A549 (cell line): ENCODE results near the gene CAMK2N2. TPM values are rescaled to one million over a fixed set of nuclear protein-coding genes. Genes with fewer than 3 reads are reported as not detected.

Experiments used
- ATAC-seq, 2 experiments: fragments of 200-7000 bp in 1 of 2; fragments of >200 bp in 1 of 2; cut with Nextera tagmentation in 1 of 2; cut with Tn5 transposase in 1 of 2; 3 replicates each; pipeline versions ENCODE4 v1.8.0 to v1.9.1; 2018 to 2020; ENCODE audit warnings: mild to moderate bottlenecking in 1 of 2, moderate library complexity in 1 of 2
- CTCF ChIA-PET: fragments of 300-600 bp; sonication (Branson Sonifier 250); formaldehyde crosslinking; extraction: SDS; loops from one replicate; lab custom pipeline; 2021; ENCODE audit warnings: antibody characterized with exemption, inconsistent platforms; lab: Yijun Ruan, JAX
- POLR2A ChIA-PET: fragments of 350-600 bp; formaldehyde crosslinking; extraction: SDS; loops from one replicate; lab custom pipeline; 2021; ENCODE audit warnings: antibody characterized with exemption, inconsistent platforms; lab: Yijun Ruan, JAX
- DNase-seq, 2 experiments: peaks; one replicate each; pipeline versions ENCODE4 v3.0.0 to v3.0.0-alpha.2; 2011 to 2016; ENCODE audit warnings: low read depth in 1 of 2, low spot score in 1 of 2
- FAIRE-seq: peaks from 2 replicates; lab custom pipeline; 2011; peaks lifted over from hg19 to GRCh38; lab: Jason Lieb, UNC
- H3K27ac ChIP-seq, 2 experiments: fragments of >200 bp; sonication (Bioruptor Twin); formaldehyde crosslinking; 3 replicates each; pipeline ENCODE4 v1.5.1; 2016 to 2017
- H3K4me1 ChIP-seq: fragments of >200 bp; sonication (Bioruptor Twin); formaldehyde crosslinking; 3 replicates; pipeline ENCODE4 v1.6.1; 2016
- H3K4me2 ChIP-seq: fragments of >200 bp; sonication (Bioruptor Twin); formaldehyde crosslinking; 3 replicates; pipeline ENCODE4 v1.6.1; 2016
- H3K4me3 ChIP-seq: fragments of >200 bp; sonication (Bioruptor Twin); formaldehyde crosslinking; 3 replicates; pipeline ENCODE4 v1.5.1; 2016
- H3K9me3 ChIP-seq: fragments of >200 bp; sonication (Bioruptor Twin); formaldehyde crosslinking; 3 replicates; pipeline ENCODE4 v1.6.1; 2016
- BCL3 ChIP-seq: fragments of >200 bp; sonication (Bioruptor Twin); formaldehyde crosslinking; IDR thresholded peaks from 3 replicates; pipeline ENCODE4 v1.6.1; 2016
- CBX2 ChIP-seq: fragments of 200-600 bp; sonication (generic); IDR thresholded peaks from 2 replicates; pipeline ENCODE4 v1.6.1; 2016; ENCODE audit warnings: low read depth, mild to moderate bottlenecking, borderline replicate concordance
- CHD2 ChIP-seq: fragments of 150-350 bp; IDR thresholded peaks from 2 replicates; pipeline ENCODE4 v1.6.1; 2014; ENCODE audit warnings: low read length; ENCODE audit not compliant: partially characterized antibody
- CHD4 ChIP-seq: fragments of 200-600 bp; sonication (generic); IDR thresholded peaks from 2 replicates; pipeline ENCODE4 v1.6.1; 2016; ENCODE audit warnings: antibody characterized with exemption, mild to moderate bottlenecking, borderline replicate concordance
- E2F6 ChIP-seq: IDR thresholded peaks from 2 replicates; pipeline ENCODE4 v1.6.1; 2012; ENCODE audit warnings: low read depth, borderline replicate concordance
- EHF ChIP-seq: fragments of 250-450 bp; sonication (Bioruptor Pico); IDR thresholded peaks from 2 replicates; pipeline ENCODE4 v1.5.0; 2020; ENCODE audit warnings: mild to moderate bottlenecking
- ESRRA ChIP-seq: fragments of 150-350 bp; IDR thresholded peaks from 2 replicates; pipeline ENCODE4 v1.6.1; 2014; ENCODE audit warnings: mild to moderate bottlenecking, low read length, borderline replicate concordance
- FOSL2 ChIP-seq, 2 experiments: fragments of 450-650 bp in 1 of 2; fragments of >200 bp in 1 of 2; sonication (Bioruptor Twin) in 1 of 2; formaldehyde crosslinking; IDR thresholded peaks; 2 replicates each; pipeline versions ENCODE4 v1.5.0 to v1.6.1; 2016 to 2020; ENCODE audit warnings: mild to moderate bottlenecking in 1 of 2, moderate library complexity in 1 of 2
- HEYL ChIP-seq: fragments of 250-450 bp; sonication (Bioruptor Pico); IDR thresholded peaks from 2 replicates; pipeline ENCODE4 v1.8.0; 2021; ENCODE audit warnings: mild to moderate bottlenecking, moderate library complexity
- HOXB13 ChIP-seq: fragments of 250-450 bp; sonication (Bioruptor Pico); IDR thresholded peaks from 2 replicates; pipeline ENCODE4 v1.5.0; 2020; ENCODE audit warnings: low read depth, mild to moderate bottlenecking, moderate library complexity
- KDM1A ChIP-seq: fragments of 200-600 bp; sonication (generic); IDR thresholded peaks from 2 replicates; pipeline ENCODE4 v1.6.1; 2016; ENCODE audit warnings: low read depth, mild to moderate bottlenecking
- MAZ ChIP-seq: fragments of 150-350 bp; IDR thresholded peaks from 2 replicates; pipeline ENCODE4 v1.6.1; 2014; ENCODE audit warnings: antibody characterized with exemption, low read depth, low read length, borderline replicate concordance
- NR3C1 ChIP-seq: fragments of >200 bp; sonication (Bioruptor Twin); formaldehyde crosslinking; IDR thresholded peaks from 3 replicates; pipeline ENCODE4 v1.6.1; 2017
- TP53 ChIP-seq: fragments of 250-450 bp; sonication (Bioruptor Pico); IDR thresholded peaks from 2 replicates; pipeline ENCODE4 v1.5.0; 2021; ENCODE audit warnings: mild to moderate bottlenecking, moderate library complexity
- ZC3H11A ChIP-seq: fragments of 450-650 bp; IDR thresholded peaks from 2 replicates; pipeline ENCODE4 v1.6.1; 2014; ENCODE audit warnings: antibody characterized with exemption, mild to moderate bottlenecking
- ZSCAN20 ChIP-seq: fragments of 250-450 bp; sonication (Bioruptor Pico); IDR thresholded peaks from 2 replicates; pipeline ENCODE4 v1.8.0; 2022; ENCODE audit warnings: mild to moderate bottlenecking, moderate library complexity
- WGBS: methylation state at CpG from one replicate; pipeline ENCODE4 v1.1.6; 2017; ENCODE audit errors: missing lambda C conversion rate; 5-methylcytosine and 5-hydroxymethylcytosine counted together
- polyA plus RNA-seq, 4 experiments: library from polyadenylated mRNA; depleted of rRNA in 3 of 4; stranded (reverse); fragments of >200 nt; fragmentation: RNase III in 1 of 4; extraction: RNeasy Plus Mini Kit Qiagen cat#74134 plus additional on column Dnase treatment in 1 of 4; gene quantifications; 2 replicates in 3 of 4; 3 replicates in 1 of 4; pipeline ENCODE4 v1.2.3, GENCODE V29; 2011 to 2017
- small RNA-seq, 6 experiments: library from RNA; depleted of rRNA; stranded (forward); fragments of <200 nt; gene quantifications; one replicate each; pipeline ENCODE3, GENCODE V24; 2012
- TF ChIP-seq, protein P1 (sequence below): IDR thresholded peaks from 2 replicates; pipeline ENCODE4 v1.6.1; 2012

CAMK2N2 gene
- polyA plus RNA-seq, 2 of the 4 experiments (the other 2 are of a cell fraction) = 0.05 to 0.71 TPM

GRCh38 chr3:184211297-184211696 lies 50.1 kb downstream of the CAMK2N2 start:
- DNase-seq = no peak
- H3K4me3 ChIP-seq = no peak overlapping the region
- 41% methylated on average over 5 of the region's 5 CpGs for WGBS
- H3K9me3 ChIP-seq = no peaks in the 10 kb centered on the region
- no peaks in the 10 kb centered on the region for H3K4me1 ChIP-seq
- no peak for FAIRE-seq
- no peak for ATAC-seq
- CTCF ChIA-PET = interaction anchor here (1.3 to 2.4 kb wide), 2 partner anchors 17 to 39 kb away, joined by 3 to 10 read pairs; no protein-coding TSS in a partner anchor
- TF ChIP-seq, protein P1, sequence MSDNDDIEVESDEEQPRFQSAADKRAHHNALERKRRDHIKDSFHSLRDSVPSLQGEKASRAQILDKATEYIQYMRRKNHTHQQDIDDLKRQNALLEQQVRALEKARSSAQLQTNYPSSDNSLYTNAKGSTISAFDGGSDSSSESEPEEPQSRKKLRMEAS = no peak
- TF ChIP-seq BCL3 (no peak), ESRRA (no peak), E2F6 (no peak), HEYL (no peak), CBX2 (no peak), EHF (CRISPR knock-in tag) (no peak), CHD2 (no peak), CHD4 (no peak), FOSL2 (IDR thresholded peaks at IDR 0.05) (no peak), FOSL2 (CRISPR knock-in tag; IDR thresholded peaks at IDR 0.05) (no peak), ZC3H11A (no peak), ZSCAN20 (CRISPR knock-in tag) (no peak), TP53 (no peak), MAZ (no peak), NR3C1 (no peak), KDM1A (no peak), HOXB13 (no peak)
- H3K27ac ChIP-seq = no peak overlapping the region
- POLR2A ChIA-PET = no interaction called here
- no peak overlapping the region for H3K4me2 ChIP-seq

Small RNA genes within 50 kb of the gene (small RNA-seq; reads per million reads assigned to genes)
- gene MIR1224 = 0 to 0.58 (median 0) reads per million in 6 experiments

Other genes starting within 250 kb of the CAMK2N2 start
- 19.1 and 20.7 TPM in 2 replicates for gene ABCC5, start 243.7 kb downstream of the CAMK2N2 start, polyA plus RNA-seq (2011; rRNA removed)
- 13.3 to 15.5 TPM (median 14.2 TPM) in 3 replicates for gene ABCC5, start 243.7 kb downstream of the CAMK2N2 start, polyA plus RNA-seq (2017; fragmentation: RNase III; extraction: RNeasy Plus Mini Kit Qiagen cat#74134 plus additional on column Dnase treatment)
- not detected in 2 replicates for gene HTR3D, start 229.8 kb downstream of the CAMK2N2 start, polyA plus RNA-seq (2011; rRNA removed)
- gene HTR3D, start 229.8 kb downstream of the CAMK2N2 start, polyA plus RNA-seq (2017; fragmentation: RNase III; extraction: RNeasy Plus Mini Kit Qiagen cat#74134 plus additional on column Dnase treatment) = not detected in 3 replicates
- gene HTR3C, start 208.5 kb downstream of the CAMK2N2 start, polyA plus RNA-seq (2011; rRNA removed) = not detected in 2 replicates
- gene HTR3C, start 208.5 kb downstream of the CAMK2N2 start, polyA plus RNA-seq (2017; fragmentation: RNase III; extraction: RNeasy Plus Mini Kit Qiagen cat#74134 plus additional on column Dnase treatment) = not detected in 3 replicates
- not detected in 2 replicates for gene HTR3E, start 164.5 kb downstream of the CAMK2N2 start, polyA plus RNA-seq (2011; rRNA removed)
- gene HTR3E, start 164.5 kb downstream of the CAMK2N2 start, polyA plus RNA-seq (2017; fragmentation: RNase III; extraction: RNeasy Plus Mini Kit Qiagen cat#74134 plus additional on column Dnase treatment) = not detected in 3 replicates
- gene EIF2B5, start 126.2 kb downstream of the CAMK2N2 start, polyA plus RNA-seq (2011; rRNA removed) = 32.7 and 33.9 TPM in 2 replicates
- gene EIF2B5, start 126.2 kb downstream of the CAMK2N2 start, polyA plus RNA-seq (2017; fragmentation: RNase III; extraction: RNeasy Plus Mini Kit Qiagen cat#74134 plus additional on column Dnase treatment) = 29.8 to 32.5 TPM (median 32.1 TPM) in 3 replicates
- gene DVL3, start 106.2 kb downstream of the CAMK2N2 start, polyA plus RNA-seq (2011; rRNA removed) = 14.1 and 17.7 TPM in 2 replicates
- 23.6 to 24.4 TPM (median 23.9 TPM) in 3 replicates for gene DVL3, start 106.2 kb downstream of the CAMK2N2 start, polyA plus RNA-seq (2017; fragmentation: RNase III; extraction: RNeasy Plus Mini Kit Qiagen cat#74134 plus additional on column Dnase treatment)
- 274 and 316 TPM in 2 replicates for gene AP2M1, start 86.7 kb downstream of the CAMK2N2 start, polyA plus RNA-seq (2011; rRNA removed)
- 285 to 298 TPM (median 288 TPM) in 3 replicates for gene AP2M1, start 86.7 kb downstream of the CAMK2N2 start, polyA plus RNA-seq (2017; fragmentation: RNase III; extraction: RNeasy Plus Mini Kit Qiagen cat#74134 plus additional on column Dnase treatment)
- 34.6 and 35.3 TPM in 2 replicates for gene ABCF3, start 75.4 kb downstream of the CAMK2N2 start, polyA plus RNA-seq (2011; rRNA removed)
- 46.6 to 50.2 TPM (median 47.7 TPM) in 3 replicates for gene ABCF3, start 75.4 kb downstream of the CAMK2N2 start, polyA plus RNA-seq (2017; fragmentation: RNase III; extraction: RNeasy Plus Mini Kit Qiagen cat#74134 plus additional on column Dnase treatment)
- 0.11 and 0.37 TPM in 2 replicates for gene VWA5B2, start 32.0 kb downstream of the CAMK2N2 start, polyA plus RNA-seq (2011; rRNA removed)
- 0.37 to 0.48 TPM (median 0.47 TPM) in 3 replicates for gene VWA5B2, start 32.0 kb downstream of the CAMK2N2 start, polyA plus RNA-seq (2017; fragmentation: RNase III; extraction: RNeasy Plus Mini Kit Qiagen cat#74134 plus additional on column Dnase treatment)
- 49.1 and 74.4 TPM in 2 replicates for gene ALG3, start 12.6 kb downstream of the CAMK2N2 start, polyA plus RNA-seq (2011; rRNA removed)
- gene ALG3, start 12.6 kb downstream of the CAMK2N2 start, polyA plus RNA-seq (2017; fragmentation: RNase III; extraction: RNeasy Plus Mini Kit Qiagen cat#74134 plus additional on column Dnase treatment) = 55.9 to 59.6 TPM (median 57.6 TPM) in 3 replicates
- gene EEF1AKMT4, start 11.9 kb downstream of the CAMK2N2 start, polyA plus RNA-seq (2011; rRNA removed) = 12.7 and 17.0 TPM in 2 replicates
- gene EEF1AKMT4, start 11.9 kb downstream of the CAMK2N2 start, polyA plus RNA-seq (2017; fragmentation: RNase III; extraction: RNeasy Plus Mini Kit Qiagen cat#74134 plus additional on column Dnase treatment) = 9.0 to 9.8 TPM (median 9.7 TPM) in 3 replicates
- gene ECE2, start 14.5 kb upstream of the CAMK2N2 start, polyA plus RNA-seq (2011; rRNA removed) = not detected in 2 replicates
- gene ECE2, start 14.5 kb upstream of the CAMK2N2 start, polyA plus RNA-seq (2017; fragmentation: RNase III; extraction: RNeasy Plus Mini Kit Qiagen cat#74134 plus additional on column Dnase treatment) = not detected in 3 replicates
- gene PSMD2, start 37.7 kb upstream of the CAMK2N2 start, polyA plus RNA-seq (2011; rRNA removed) = 267 and 304 TPM in 2 replicates
- 503 to 541 TPM (median 522 TPM) in 3 replicates for gene PSMD2, start 37.7 kb upstream of the CAMK2N2 start, polyA plus RNA-seq (2017; fragmentation: RNase III; extraction: RNeasy Plus Mini Kit Qiagen cat#74134 plus additional on column Dnase treatment)
- 152 and 185 TPM in 2 replicates for gene EIF4G1, start 53.1 kb upstream of the CAMK2N2 start, polyA plus RNA-seq (2011; rRNA removed)
- gene EIF4G1, start 53.1 kb upstream of the CAMK2N2 start, polyA plus RNA-seq (2017; fragmentation: RNase III; extraction: RNeasy Plus Mini Kit Qiagen cat#74134 plus additional on column Dnase treatment) = 248 to 261 TPM (median 254 TPM) in 3 replicates
- 5.2 and 5.7 TPM in 2 replicates for gene FAM131A, start 76.0 kb upstream of the CAMK2N2 start, polyA plus RNA-seq (2011; rRNA removed)
- 5.4 to 6.1 TPM (median 6.0 TPM) in 3 replicates for gene FAM131A, start 76.0 kb upstream of the CAMK2N2 start, polyA plus RNA-seq (2017; fragmentation: RNase III; extraction: RNeasy Plus Mini Kit Qiagen cat#74134 plus additional on column Dnase treatment)
- 2.2 and 2.7 TPM in 2 replicates for gene CLCN2, start 100.1 kb upstream of the CAMK2N2 start, polyA plus RNA-seq (2011; rRNA removed)
- gene CLCN2, start 100.1 kb upstream of the CAMK2N2 start, polyA plus RNA-seq (2017; fragmentation: RNase III; extraction: RNeasy Plus Mini Kit Qiagen cat#74134 plus additional on column Dnase treatment) = 4.4 to 5.4 TPM (median 4.9 TPM) in 3 replicates
- gene POLR2H, start 100.2 kb upstream of the CAMK2N2 start, polyA plus RNA-seq (2011; rRNA removed) = 112 and 127 TPM in 2 replicates
- gene POLR2H, start 100.2 kb upstream of the CAMK2N2 start, polyA plus RNA-seq (2017; fragmentation: RNase III; extraction: RNeasy Plus Mini Kit Qiagen cat#74134 plus additional on column Dnase treatment) = 98.9 to 104 TPM (median 103 TPM) in 3 replicates
- 0.06 and 0.09 TPM in 2 replicates for gene THPO, start 116.7 kb upstream of the CAMK2N2 start, polyA plus RNA-seq (2011; rRNA removed)
- gene THPO, start 116.7 kb upstream of the CAMK2N2 start, polyA plus RNA-seq (2017; fragmentation: RNase III; extraction: RNeasy Plus Mini Kit Qiagen cat#74134 plus additional on column Dnase treatment) = not detected in 3 replicates
- 0.12 and 0.19 TPM in 2 replicates for gene CHRD, start 118.5 kb upstream of the CAMK2N2 start, polyA plus RNA-seq (2011; rRNA removed)
- gene CHRD, start 118.5 kb upstream of the CAMK2N2 start, polyA plus RNA-seq (2017; fragmentation: RNase III; extraction: RNeasy Plus Mini Kit Qiagen cat#74134 plus additional on column Dnase treatment) = 0.13 to 0.32 TPM (median 0.14 TPM) in 3 replicates